HepG2 (cell line): ENCODE data around the gene C9orf50. TPM values are rescaled to one million over a fixed set of nuclear protein-coding genes. Genes with fewer than 3 reads are reported as not detected.

Source experiments
- AGO2 ChIP-seq: fragments of 200-400 bp; formaldehyde crosslinking; optimal IDR thresholded peaks from 2 replicates; pipeline ENCODE3; 2017; ENCODE audit warnings: mild to moderate bottlenecking, low read depth, low read length, moderate library complexity
- ARNT ChIP-seq: fragments of 450-650 bp; IDR thresholded peaks from 2 replicates; pipeline ENCODE4 v1.6.1; 2017
- CSRNP1 ChIP-seq: sonication (generic); formaldehyde crosslinking; IDR thresholded peaks from 2 replicates; pipeline ENCODE4 v1.8.1; 2023; ENCODE audit warnings: mild to moderate bottlenecking, missing genetic modification reagents
- DZIP1 ChIP-seq: sonication (generic); formaldehyde crosslinking; IDR thresholded peaks from 2 replicates; pipeline ENCODE4 v1.5.0; 2020; ENCODE audit warnings: mild to moderate bottlenecking, missing genetic modification reagents
- ELK4 ChIP-seq: sonication (generic); formaldehyde crosslinking; IDR thresholded peaks from 2 replicates; pipeline ENCODE4 v1.9.0; 2021; ENCODE audit warnings: missing genetic modification reagents, borderline replicate concordance
- GMEB1 ChIP-seq: sonication (generic); formaldehyde crosslinking; IDR thresholded peaks from 2 replicates; pipeline ENCODE4 v1.5.1; 2020; ENCODE audit warnings: missing genetic modification reagents, mild to moderate bottlenecking, borderline replicate concordance
- HNF1B ChIP-seq: sonication (generic); formaldehyde crosslinking; IDR thresholded peaks from 2 replicates; pipeline ENCODE4 v1.5.1; 2020; ENCODE audit warnings: mild to moderate bottlenecking, moderate library complexity, missing genetic modification reagents
- HOXA9 ChIP-seq: sonication (generic); formaldehyde crosslinking; IDR thresholded peaks from 2 replicates; pipeline ENCODE4 v1.8.1; 2022; ENCODE audit warnings: missing genetic modification reagents, mild to moderate bottlenecking, moderate library complexity, borderline replicate concordance
- IRF2 ChIP-seq: IDR thresholded peaks from 2 replicates; pipeline ENCODE4 v1.6.1; 2018; ENCODE audit warnings: missing genetic modification reagents, missing compliant biosample characterization
- ISL2 ChIP-seq: sonication (generic); formaldehyde crosslinking; IDR thresholded peaks from 2 replicates; pipeline ENCODE4 v1.5.0; 2020; ENCODE audit warnings: missing genetic modification reagents
- KAT7 ChIP-seq: IDR thresholded peaks from 2 replicates; pipeline ENCODE4 v1.6.1; 2018; ENCODE audit warnings: borderline replicate concordance, missing compliant biosample characterization
- KAT8 ChIP-seq: IDR thresholded peaks from 2 replicates; pipeline ENCODE4 v1.6.1; 2016; ENCODE audit warnings: missing genetic modification reagents, missing compliant biosample characterization
- MED8 ChIP-seq: sonication (generic); formaldehyde crosslinking; IDR thresholded peaks from 2 replicates; pipeline ENCODE4 v1.8.1; 2023; ENCODE audit warnings: mild to moderate bottlenecking, missing genetic modification reagents; ENCODE audit not compliant: insufficient replicate concordance
- MIXL1 ChIP-seq: IDR thresholded peaks from 2 replicates; pipeline ENCODE4 v1.6.1; 2016
- SRY ChIP-seq: sonication (generic); formaldehyde crosslinking; IDR thresholded peaks from 2 replicates; pipeline ENCODE4 v1.8.0; 2022; ENCODE audit warnings: mild to moderate bottlenecking, missing genetic modification reagents
- ZNF138 ChIP-seq: sonication (generic); formaldehyde crosslinking; IDR thresholded peaks from 2 replicates; pipeline ENCODE4 v1.5.0; 2020; ENCODE audit warnings: mild to moderate bottlenecking, low read depth, missing genetic modification reagents
- ZNF256 ChIP-seq: sonication (generic); formaldehyde crosslinking; conservative IDR thresholded peaks from 2 replicates; pipeline ENCODE4 v1.4.0; 2020; ENCODE audit warnings: missing genetic modification reagents
- ZNF432 ChIP-seq: sonication (generic); formaldehyde crosslinking; IDR thresholded peaks from 2 replicates; pipeline ENCODE4 v1.5.0; 2020; ENCODE audit warnings: missing genetic modification reagents, mild to moderate bottlenecking, borderline replicate concordance
- ZNF570 ChIP-seq: sonication (generic); formaldehyde crosslinking; IDR thresholded peaks from 2 replicates; pipeline ENCODE4 v1.4.0; 2020; ENCODE audit warnings: mild to moderate bottlenecking, missing genetic modification reagents, borderline replicate concordance
- ZNF616 ChIP-seq: sonication (generic); formaldehyde crosslinking; IDR thresholded peaks from 2 replicates; pipeline ENCODE4 v1.5.0; 2020; ENCODE audit warnings: low read depth, mild to moderate bottlenecking, missing genetic modification reagents
- polyA plus RNA-seq, 8 experiments: library from polyadenylated mRNA; depleted of rRNA in 3 of 8; stranded (reverse) in 7 of 8; unstranded in 1 of 8; fragments of >200 nt; fragmentation: Illumina TruSeq in 4 of 8; extraction: Trizol in 4 of 8; gene quantifications; 2 replicates each; pipeline versions ENCODE4 v1.2.1 to v1.2.3, GENCODE V29; 2011 to 2016; ENCODE audit warnings: low read depth in 4 of 8, missing spikeins in 1 of 8, mixed read lengths in 1 of 8; ENCODE audit not compliant: insufficient read depth in 1 of 8
- total RNA-seq, 5 experiments: library from RNA; depleted of rRNA; stranded (reverse); fragments of >200 nt; fragmentation: Illumina TruSeq; extraction: Trizol; gene quantifications; 2 replicates each; pipeline ENCODE4 v1.2.3, GENCODE V29; 2016; ENCODE audit warnings: low read depth in 1 of 5

The C9orf50 gene
- total and polyA plus RNA-seq, 2 of the 13 experiments (the other 11 are each of a cell fraction or from before 2014, with no cell fraction given), result not detected

- TF ChIP-seq HNF1B (CRISPR knock-in tag), result no peak
- 0 out of 2 replicates have a peak, but pooled peaks have one; percentile 46 for TF ChIP-seq CSRNP1 (CRISPR knock-in tag)
- TF ChIP-seq SRY (CRISPR knock-in tag), result no peak
- TF ChIP-seq ZNF570 (CRISPR knock-in tag), result no peak
- TF ChIP-seq IRF2, result no peak
- no peak for TF ChIP-seq ZNF138 (CRISPR knock-in tag)
- TF ChIP-seq HOXA9, result no peak
- 0 out of 2 replicates have a peak, but pooled peaks have one; percentile 5 for TF ChIP-seq KAT7 (CRISPR knock-in tag)
- TF ChIP-seq MIXL1 (CRISPR knock-in tag), result no peak
- TF ChIP-seq ZNF432 (CRISPR knock-in tag), result no peak
- no peak for TF ChIP-seq KAT8 (CRISPR knock-in tag)
- no peak for TF ChIP-seq ELK4 (CRISPR knock-in tag)
- no peak for TF ChIP-seq AGO2
- TF ChIP-seq ZNF256 (CRISPR knock-in tag), result no peak
- no peak for TF ChIP-seq MED8 (CRISPR knock-in tag)
- no peak for TF ChIP-seq ARNT
- no peak for TF ChIP-seq DZIP1
- no peak for TF ChIP-seq GMEB1
- no peak for TF ChIP-seq ISL2 (CRISPR knock-in tag)
- TF ChIP-seq ZNF616 (CRISPR knock-in tag), result no peak
These were observed 13.9 kb downstream of the C9orf50 start (continued) for GRCh38 chr9:129607027-129607387.
